ENCODE data around the gene GRM4. TPM values are rescaled to one million over a fixed set of nuclear protein-coding genes. Genes with fewer than 3 reads are reported as not detected.

The GRM4 gene
- total and polyA plus RNA-seq, 9 of the 15 experiments (the other 6 are each of a cell fraction or from before 2014, with no cell fraction given), result 0.18 TPM; not detected in 8

DNA sequence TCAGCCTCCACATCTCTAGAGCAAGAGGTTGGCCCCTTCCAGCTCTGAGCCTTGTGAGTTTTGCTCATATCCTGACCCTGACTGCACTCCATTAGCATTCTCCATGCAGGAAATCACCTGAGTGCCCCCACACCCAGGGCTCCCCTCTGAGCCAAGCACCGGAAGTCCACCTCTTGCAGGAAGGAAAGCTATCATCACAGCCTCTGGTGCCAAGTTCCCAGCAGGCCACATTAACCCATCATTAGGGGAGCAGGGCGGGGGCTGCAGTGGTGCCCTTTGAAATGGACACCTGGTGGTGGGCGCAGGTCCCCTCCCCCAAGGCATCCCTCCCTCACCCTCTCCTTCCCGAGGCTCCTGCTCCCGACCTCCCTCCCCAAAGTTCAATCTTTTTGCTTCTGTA, 16.1 kb downstream of the GRM4 start:
- ChIA-PET POLR2A (no interaction called here), CTCF (ENCODE audit: low intra/inter-chr PET ratio) (no interaction called here)
- intact Hi-C loops (cut with micrococcal nuclease), result no loop called here
- Histone ChIP-seq H3K9ac (ENCODE audit: insufficient read depth in 1 of 2, low read depth in 2 of 2, low read length in 2 of 2) (no peak overlapping the region), H3K27ac (ENCODE audit: extremely low read depth, low read depth, low read length) (no peak overlapping the region), H3K9me3 (replicated peaks; ENCODE audit: control insufficient read depth, insufficient read depth, low read depth, low read length) (no peaks in the 10 kb centered on the region), H3K4me1 (replicated peaks in 1 of 2; ENCODE audit: control insufficient read depth in 2 of 2, insufficient read depth in 2 of 2, low read length in 2 of 2) (peaks cover 0 to 5% of the 10 kb centered on the region in 2 experiments; a peak in 1 of 5 replicates), H4K20me1 (replicated peaks; ENCODE audit: control insufficient read depth, insufficient read depth, low read length) (peaks cover 27% of the 10 kb centered on the region), H3K4me2 (ENCODE audit: insufficient read depth, low read length) (no peak overlapping the region), H2AFZ (ENCODE audit: low read depth, low read length) (no peak overlapping the region), H3K27me3 (ENCODE audit: control insufficient read depth in 2 of 2, insufficient read depth in 2 of 2, low read length in 2 of 2) (peaks cover 3 to 36% of the 10 kb centered on the region in 2 experiments; a peak in 2 of 5 replicates), H3K9me1 (ENCODE audit: control insufficient read depth, insufficient read depth, low read length) (no peaks in the 10 kb centered on the region), H3K36me3 (ENCODE audit: control insufficient read depth, insufficient read depth, low read length) (no peaks in the 10 kb centered on the region), H3K79me2 (ENCODE audit: control insufficient read depth, insufficient read depth, low read length) (no peaks in the 10 kb centered on the region), H3K4me3 (no peak overlapping the region)
- TF ChIP-seq SRSF7 (optimal IDR thresholded peaks at IDR 0.05; ENCODE audit: low read depth, low read length), result no peak
- BruUV-seq (replicated peaks), result no TSS peak
- no peak for FAIRE-seq
- 3% methylated on average over 5 of the region's 5 CpGs for WGBS (ENCODE audit: insufficient coverage, low coverage, missing lambda C conversion rate)
- in situ Hi-C loops (cut with MboI), result no loop called here
- no peak for ATAC-seq
- no peak for DNase-seq (ENCODE audit: extremely low read depth in 1 of 4, low spot score in 3 of 4)

GRCh38 chr6:34128045-34128444, 17.8 kb downstream of the GRM4 start:
- WGBS (ENCODE audit: insufficient coverage, low coverage, missing lambda C conversion rate), result 4% methylated on average over 12 of the region's 13 CpGs
- Histone ChIP-seq H3K9me1 (ENCODE audit: control insufficient read depth, insufficient read depth, low read length) (no peaks in the 10 kb centered on the region), H3K4me2 (ENCODE audit: insufficient read depth, low read length) (no peak overlapping the region), H3K36me3 (ENCODE audit: control insufficient read depth, insufficient read depth, low read length) (no peaks in the 10 kb centered on the region), H3K27me3 (ENCODE audit: control insufficient read depth in 2 of 2, insufficient read depth in 2 of 2, low read length in 2 of 2) (peaks cover 19 to 37% of the 10 kb centered on the region in 2 experiments), H3K4me1 (replicated peaks in 1 of 2; ENCODE audit: control insufficient read depth in 2 of 2, insufficient read depth in 2 of 2, low read length in 2 of 2) (peaks cover 0 to 4% of the 10 kb centered on the region in 2 experiments; a peak in 1 of 5 replicates), H4K20me1 (replicated peaks; ENCODE audit: control insufficient read depth, insufficient read depth, low read length) (peaks cover 31% of the 10 kb centered on the region), H3K27ac (ENCODE audit: extremely low read depth, low read depth, low read length) (no peak overlapping the region), H3K9me3 (replicated peaks; ENCODE audit: control insufficient read depth, insufficient read depth, low read depth, low read length) (no peaks in the 10 kb centered on the region), H3K79me2 (ENCODE audit: control insufficient read depth, insufficient read depth, low read length) (no peaks in the 10 kb centered on the region), H3K9ac (ENCODE audit: insufficient read depth in 1 of 2, low read depth in 2 of 2, low read length in 2 of 2) (0 out of 4 replicates have a peak overlapping the region, but pooled peaks of 1 of the 2 experiments have one; percentile 43), H2AFZ (ENCODE audit: low read depth, low read length) (no peak overlapping the region), H3K4me3 (no peak overlapping the region)
- ATAC-seq (no peak), FAIRE-seq (no peak), DNase-seq (ENCODE audit: extremely low read depth in 1 of 4, low spot score in 3 of 4) (no peak)
- CTCF ChIA-PET (ENCODE audit: low intra/inter-chr PET ratio), result no interaction called here
- in situ Hi-C loops (cut with MboI) (no loop called here), intact Hi-C loops (cut with micrococcal nuclease) (no loop called here)
- POLR2A ChIA-PET, result no interaction called here
- TF ChIP-seq ZEB2 (IDR thresholded peaks at IDR 0.05) (no peak), SOX6 (IDR thresholded peaks at IDR 0.05) (no peak), DIDO1 (tag; IDR thresholded peaks at IDR 0.05; ENCODE audit: low read depth) (no peak), MYNN (IDR thresholded peaks at IDR 0.05) (no peak), MYNN (CRISPR knock-in tag; IDR thresholded peaks at IDR 0.05) (no peak), SIN3B (IDR thresholded peaks at IDR 0.05; ENCODE audit: low read depth) (no peak), ZKSCAN1 (IDR thresholded peaks at IDR 0.05; ENCODE audit: low read depth, low read length) (peak; percentile 64; the same call in 1 of the 2 replicates)
- TF ChIP-seq, protein P1, sequence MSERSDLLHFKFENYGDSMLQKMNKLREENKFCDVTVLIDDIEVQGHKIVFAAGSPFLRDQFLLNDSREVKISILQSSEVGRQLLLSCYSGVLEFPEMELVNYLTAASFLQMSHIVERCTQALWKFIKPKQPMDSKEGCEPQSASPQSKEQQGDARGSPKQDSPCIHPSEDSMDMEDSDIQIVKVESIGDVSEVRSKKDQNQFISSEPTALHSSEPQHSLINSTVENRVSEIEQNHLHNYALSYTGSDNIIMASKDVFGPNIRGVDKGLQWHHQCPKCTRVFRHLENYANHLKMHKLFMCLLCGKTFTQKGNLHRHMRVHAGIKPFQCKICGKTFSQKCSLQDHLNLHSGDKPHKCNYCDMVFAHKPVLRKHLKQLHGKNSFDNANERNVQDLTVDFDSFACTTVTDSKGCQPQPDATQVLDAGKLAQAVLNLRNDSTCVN (CRISPR knock-in tag; IDR thresholded peaks at IDR 0.05), result no peak
- no TSS peak for BruUV-seq (replicated peaks)
